K562 (cell line): ENCODE measurements around the gene DNAJC6. TPM values are rescaled to one million over a fixed set of nuclear protein-coding genes. Genes with fewer than 3 reads are reported as not detected.

Source experiments
- ATAC-seq: fragments of 200-7000 bp; cut with Tn5 transposase; 3 replicates; pipeline ENCODE4 v1.9.1; 2020; ENCODE audit warnings: moderate library complexity
- BruUV-seq: library from RNA; stranded (reverse); fragments of 400-500 nt; replicated peaks from 2 replicates; lab custom pipeline; 2021; lab: Mats Ljungman, UMichigan
- CTCF ChIA-PET: fragments of 300-600 bp; formaldehyde crosslinking; extraction: SDS; loops from one replicate; lab custom pipeline; 2021; ENCODE audit warnings: low intra/inter-chr PET ratio; lab: Yijun Ruan, JAX
- POLR2A ChIA-PET: fragments of 300-600, 350-650 bp; sonication (Branson Sonifier 250); formaldehyde crosslinking; extraction: SDS; loops from one replicate; lab custom pipeline; 2021; ENCODE audit warnings: antibody characterized with exemption, inconsistent platforms; lab: Yijun Ruan, JAX
- DNase-seq, 4 experiments: peaks; one replicate each; pipeline versions ENCODE4 v3.0.0 to v3.0.0-alpha.2; 2011 to 2018; ENCODE audit warnings: low spot score in 3 of 4, mixed read lengths in 3 of 4; ENCODE audit errors: extremely low read depth in 1 of 4
- FAIRE-seq: peaks from 2 replicates; lab custom pipeline; 2011; peaks lifted over from hg19 to GRCh38; lab: Jason Lieb, UNC
- H2AFZ ChIP-seq: 2 replicates; pipeline ENCODE4 v1.6.0; 2011; ENCODE audit warnings: low read depth, low read length, control low read depth, inconsistent platforms
- H3K27ac ChIP-seq: fragments of 200-600 bp; 3 replicates; pipeline ENCODE4 v1.8.0; 2011; ENCODE audit warnings: low read depth, mild to moderate bottlenecking, control low read depth, inconsistent platforms, low read length, moderate library complexity, mixed read lengths; ENCODE audit errors: extremely low read depth
- H3K27me3 ChIP-seq, 2 experiments: fragments of 300-600 bp in 1 of 2; 2 replicates in 1 of 2; 3 replicates in 1 of 2; pipeline versions ENCODE4 v1.6.0 to v1.8.0; 2011; ENCODE audit warnings: inconsistent platforms in 2 of 2, low read length in 2 of 2, mild to moderate bottlenecking in 1 of 2, mixed read lengths in 1 of 2, moderate library complexity in 1 of 2; ENCODE audit not compliant: control insufficient read depth in 2 of 2, insufficient read depth in 2 of 2
- H3K36me3 ChIP-seq: fragments of 300-600 bp; 3 replicates; pipeline ENCODE4 v1.8.0; 2011; ENCODE audit warnings: mild to moderate bottlenecking, low read length, inconsistent platforms; ENCODE audit not compliant: control insufficient read depth, insufficient read depth
- H3K4me1 ChIP-seq, 2 experiments: fragments of 200-600 bp in 1 of 2; replicated peaks in 1 of 2; 2 replicates in 1 of 2; 3 replicates in 1 of 2; pipeline versions ENCODE4 v1.5.1 to v1.8.0; 2011; ENCODE audit warnings: inconsistent platforms in 2 of 2, low read length in 2 of 2, mild to moderate bottlenecking in 1 of 2, mixed read lengths in 1 of 2, moderate library complexity in 1 of 2; ENCODE audit not compliant: control insufficient read depth in 2 of 2, insufficient read depth in 2 of 2
- H3K4me2 ChIP-seq: 2 replicates; pipeline ENCODE4 v1.6.1; 2011; ENCODE audit warnings: low read length, control low read depth, inconsistent platforms, mixed read lengths; ENCODE audit not compliant: insufficient read depth
- H3K4me3 ChIP-seq: fragments of 200-600 bp; sonication (generic), shearing (Covaris generic); 2 replicates; pipeline ENCODE4 v1.5.1; 2016; ENCODE audit warnings: control low read depth, inconsistent platforms
- H3K79me2 ChIP-seq: fragments of 200-600 bp; 3 replicates; pipeline ENCODE4 v1.8.0; 2011; ENCODE audit warnings: low read length, inconsistent platforms; ENCODE audit not compliant: control insufficient read depth, insufficient read depth
- H3K9ac ChIP-seq, 2 experiments: 2 replicates each; pipeline versions ENCODE4 v1.6.0 to v1.6.1; 2011; ENCODE audit warnings: low read depth in 2 of 2, low read length in 2 of 2, control low read depth in 1 of 2, inconsistent platforms in 1 of 2, mild to moderate bottlenecking in 1 of 2, mixed read lengths in 1 of 2; ENCODE audit not compliant: insufficient read depth in 1 of 2
- H3K9me1 ChIP-seq: one replicate; pipeline ENCODE4 v1.6.0; 2011; ENCODE audit warnings: inconsistent platforms, mild to moderate bottlenecking, low read length, moderate library complexity; ENCODE audit not compliant: control insufficient read depth, insufficient read depth
- H3K9me3 ChIP-seq: replicated peaks from 2 replicates; pipeline ENCODE4 v1.5.1; 2011; ENCODE audit warnings: low read depth, low read length, inconsistent platforms; ENCODE audit not compliant: control insufficient read depth, insufficient read depth
- H4K20me1 ChIP-seq: replicated peaks from 2 replicates; pipeline ENCODE4 v1.6.1; 2011; ENCODE audit warnings: low read length, inconsistent platforms, mixed read lengths; ENCODE audit not compliant: control insufficient read depth, insufficient read depth
- C11orf30 ChIP-seq: fragments of 450-650 bp; IDR thresholded peaks from 2 replicates; pipeline ENCODE4 v1.6.1; 2016; ENCODE audit warnings: low read depth, mild to moderate bottlenecking
- CAMTA2 ChIP-seq: fragments of 250-450 bp; sonication (Bioruptor Pico); conservative IDR thresholded peaks from 2 replicates; pipeline ENCODE4 v1.5.1; 2022
- FOXJ2 ChIP-seq: fragments of 200-800 bp; sonication (Bioruptor generic); IDR thresholded peaks from 2 replicates; pipeline ENCODE4 v1.6.1; 2016; ENCODE audit warnings: missing genetic modification characterization, missing compliant biosample characterization
- FOXJ3 ChIP-seq: sonication (generic); formaldehyde crosslinking; IDR thresholded peaks from 2 replicates; pipeline ENCODE4 v1.4.0; 2020; ENCODE audit warnings: mild to moderate bottlenecking, missing genetic modification reagents
- HMG20B ChIP-seq: fragments of 250-450 bp; sonication (Bioruptor Pico); IDR thresholded peaks from 2 replicates; pipeline ENCODE4 v1.5.0; 2021; ENCODE audit warnings: mild to moderate bottlenecking
- ILK ChIP-seq: fragments of 450-650 bp; IDR thresholded peaks from 2 replicates; pipeline ENCODE4 v1.6.1; 2016; ENCODE audit warnings: missing genetic modification characterization, low read depth, mild to moderate bottlenecking, missing compliant biosample characterization, moderate library complexity, borderline replicate concordance
- MEIS2 ChIP-seq: fragments of 450-650 bp; IDR thresholded peaks from 2 replicates; pipeline ENCODE4 v1.6.1; 2014; ENCODE audit warnings: mild to moderate bottlenecking; ENCODE audit not compliant: partially characterized antibody
- NCOA6 ChIP-seq: fragments of 450-650 bp; IDR thresholded peaks from 2 replicates; pipeline ENCODE4 v1.6.1; 2017; ENCODE audit warnings: mild to moderate bottlenecking
- SRSF1 ChIP-seq: fragments of 200-400 bp; formaldehyde crosslinking; IDR thresholded peaks from 2 replicates; pipeline ENCODE4 v1.6.1; 2017; ENCODE audit warnings: mild to moderate bottlenecking, low read depth, low read length, moderate library complexity
- STAT5A ChIP-seq: IDR thresholded peaks from 2 replicates; pipeline ENCODE4 v1.6.1; 2012; ENCODE audit warnings: low read length, inconsistent platforms, borderline replicate concordance
- STAT5B ChIP-seq: fragments of 250-450 bp; sonication (Bioruptor Pico); IDR thresholded peaks from 2 replicates; pipeline ENCODE4 v1.8.0; 2021; ENCODE audit warnings: mild to moderate bottlenecking, inconsistent platforms
- TCF15 ChIP-seq: fragments of 250-450 bp; sonication (Bioruptor Pico); IDR thresholded peaks from 2 replicates; pipeline ENCODE4 v1.8.0; 2022; ENCODE audit warnings: moderate library complexity, mild to moderate bottlenecking, inconsistent platforms
- ZC3H4 ChIP-seq: sonication (generic); formaldehyde crosslinking; IDR thresholded peaks from 2 replicates; pipeline ENCODE4 v1.9.0; 2021; ENCODE audit warnings: missing genetic modification reagents, borderline replicate concordance
- ZNF316 ChIP-seq: fragments of 450-650 bp; IDR thresholded peaks from 2 replicates; pipeline ENCODE4 v1.6.1; 2016
- WGBS: fragments of 100-300 bp; shearing (Covaris generic); methylation state at CpG from one replicate; pipeline ENCODE4 v1.1.6; 2016; ENCODE audit warnings: low coverage, mixed read lengths; ENCODE audit not compliant: insufficient coverage; ENCODE audit errors: missing lambda C conversion rate; 5-methylcytosine and 5-hydroxymethylcytosine counted together
- in situ Hi-C: fragments of 300-500 bp; cut with MboI; formaldehyde crosslinking; loops from 4 replicates; pipeline ENCODE4 v1.15.0; 2018; ENCODE audit warnings: inconsistent platforms, mixed read lengths
- intact Hi-C: fragments of 100-400 bp; cut with micrococcal nuclease; formaldehyde crosslinking; loops from 2 replicates; pipeline ENCODE4 v1.14.2; 2022
- polyA plus RNA-seq, 8 experiments: library from polyadenylated mRNA; depleted of rRNA in 4 of 8; stranded (reverse) in 5 of 8; unstranded in 3 of 8; fragments of >200 nt; fragmentation: Nextera tagmentation in 2 of 8; fragmentation: Illumina TruSeq in 1 of 8; extraction: Ambion mirVana in 2 of 8; extraction: Trizol in 1 of 8; gene quantifications; 2 replicates each; pipeline versions ENCODE4 v1.2.1 to v1.2.3, GENCODE V29; 2011 to 2014; ENCODE audit warnings: inconsistent platforms in 1 of 8, missing spikeins in 1 of 8
- total RNA-seq, 7 experiments: library from RNA; depleted of rRNA in 6 of 7; stranded (reverse); fragments of >200 nt in 6 of 7; fragmentation: Illumina TruSeq in 2 of 7; extraction: Trizol in 2 of 7; gene quantifications; 2 replicates each; pipeline versions ENCODE4 v1.2.1 to v1.2.3, GENCODE V29; 2011 to 2021; ENCODE audit warnings: low replicate concordance in 1 of 7

The DNAJC6 gene
- total and polyA plus RNA-seq, 9 of the 15 experiments (the other 6 are each of a cell fraction or from before 2014, with no cell fraction given) = 6.7 to 78.7 (median 28.0) TPM

GRCh38 chr1:65417729-65418128 is 108.4 kb downstream of the DNAJC6 start:
- Histone ChIP-seq H3K27ac (peak overlapping the region; percentile 85), H3K9ac (peak overlapping the region; percentile 68 to 73; a peak in 2 of 4 replicates), H3K4me2 (peak overlapping the region; percentile 95), H4K20me1 (no peaks in the 10 kb centered on the region; the same call in 1 of the 2 replicates), H3K79me2 (peaks cover 25% of the 10 kb centered on the region), H3K4me3 (no peak overlapping the region), H2AFZ (peak overlapping the region; percentile 58), H3K4me1 (peaks cover 26 to 54% of the 10 kb centered on the region in 2 experiments), H3K9me3 (no peaks in the 10 kb centered on the region), H3K36me3 (peaks cover 30% of the 10 kb centered on the region), H3K9me1 (no peaks in the 10 kb centered on the region), H3K27me3 (no peaks in the 10 kb centered on the region)
- no peak for TF ChIP-seq TCF15
- peak; percentile 81; the same call in 1 of the 2 replicates for TF ChIP-seq ZNF316
- no peak for TF ChIP-seq FOXJ3 (CRISPR knock-in tag)
- TF ChIP-seq HMG20B (CRISPR knock-in tag) = no peak
- TF ChIP-seq SRSF1 = no peak
- no peak for TF ChIP-seq MEIS2
- no peak for TF ChIP-seq NCOA6
- no peak for TF ChIP-seq ZC3H4 (CRISPR knock-in tag)
- no peak for TF ChIP-seq STAT5B (CRISPR knock-in tag)
- TF ChIP-seq STAT5A = no peak
- TF ChIP-seq ILK (tag) = no peak
- TF ChIP-seq FOXJ2 (tag) = no peak
- TF ChIP-seq C11orf30 = peak; percentile 48; the same call in 1 of the 2 replicates
- TF ChIP-seq CAMTA2 (CRISPR knock-in tag) = no peak
- in situ Hi-C loops = loop anchor here (5.0 kb wide), 1 partner anchor 180 kb away; no protein-coding TSS in a partner anchor
- no TSS peak for BruUV-seq
- intact Hi-C loops = no loop called here
- peak in 1 of 4 experiments; percentile 34 for DNase-seq
- WGBS = 39% methylated on average over 2 of the region's 2 CpGs
- CTCF ChIA-PET = no interaction called here
- no peak for ATAC-seq
- POLR2A ChIA-PET = interaction anchor here (0.6 to 2.7 kb wide), 3 partner anchors 14 to 236 kb away, joined by 3 to 7 read pairs (median 3); no protein-coding TSS in a partner anchor
- no peak for FAIRE-seq
